Measurements from ENCODE around the gene NR6A1.

NR6A1 gene

DNA sequence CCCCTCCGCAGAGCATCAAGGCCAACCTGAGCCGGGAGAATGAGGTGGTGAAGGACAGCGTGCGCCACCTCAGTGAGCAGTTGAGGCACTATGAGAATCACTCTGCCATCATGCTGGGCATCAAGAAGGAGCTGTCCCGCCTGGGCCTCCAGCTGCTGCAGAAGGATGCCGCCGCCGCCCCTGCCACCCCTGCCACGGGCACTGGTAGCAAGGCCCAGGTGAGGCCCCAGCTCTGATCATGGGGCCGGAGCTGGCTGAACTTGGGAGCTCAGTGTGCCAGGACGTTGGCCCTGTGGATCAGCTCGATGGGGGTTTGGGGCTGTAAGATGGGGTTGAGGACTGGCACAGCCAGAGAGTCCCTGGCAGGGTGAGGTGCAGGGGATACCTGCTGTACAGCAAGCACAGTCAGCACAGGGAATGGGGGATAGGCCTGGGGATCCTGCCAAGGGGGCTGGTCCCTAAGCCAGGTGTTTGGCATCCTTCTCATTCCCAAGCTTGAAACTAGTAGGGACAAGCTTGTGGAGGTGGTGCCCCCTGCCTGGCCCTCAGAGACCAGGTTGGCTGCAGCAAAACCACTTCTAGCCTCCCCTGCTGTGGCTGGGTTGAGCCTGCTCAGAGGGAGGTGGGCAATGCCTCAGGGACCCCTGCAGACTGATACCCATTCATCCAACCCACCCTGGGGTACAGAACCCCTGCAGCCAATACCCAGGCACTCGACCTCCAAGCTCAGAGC is 28.3 kb upstream of the NR6A1 start:
- H3K4me2 ChIP-seq = peak overlapping the region in 7 of 11 experiments; percentile 8 to 74 (median 43); a peak in 10 of 22 replicates
- H3K4me3 ChIP-seq = no peak overlapping the region
- peak overlapping the region in 2 of 11 experiments; percentile 21 to 43; a peak in 2 of 22 replicates for H3K27ac ChIP-seq
- H3K9me3 ChIP-seq (replicated peaks in 1 of 11) = no peaks in the 10 kb centered on the region
- H3K27me3 ChIP-seq = no peaks in the 10 kb centered on the region
- no peaks in the 10 kb centered on the region for H4K20me1 ChIP-seq
- H3K36me3 ChIP-seq = no peaks in the 10 kb centered on the region
- no peak overlapping the region; a peak in 1 of 22 replicates for H3K9ac ChIP-seq
- peaks cover 47 to 90% (median 79%) of the 10 kb centered on the region in 10 experiments for H3K4me1 ChIP-seq
- no peak for TF ChIP-seq Cebpa-rat (IDR thresholded peaks at IDR 0.05)

DNA sequence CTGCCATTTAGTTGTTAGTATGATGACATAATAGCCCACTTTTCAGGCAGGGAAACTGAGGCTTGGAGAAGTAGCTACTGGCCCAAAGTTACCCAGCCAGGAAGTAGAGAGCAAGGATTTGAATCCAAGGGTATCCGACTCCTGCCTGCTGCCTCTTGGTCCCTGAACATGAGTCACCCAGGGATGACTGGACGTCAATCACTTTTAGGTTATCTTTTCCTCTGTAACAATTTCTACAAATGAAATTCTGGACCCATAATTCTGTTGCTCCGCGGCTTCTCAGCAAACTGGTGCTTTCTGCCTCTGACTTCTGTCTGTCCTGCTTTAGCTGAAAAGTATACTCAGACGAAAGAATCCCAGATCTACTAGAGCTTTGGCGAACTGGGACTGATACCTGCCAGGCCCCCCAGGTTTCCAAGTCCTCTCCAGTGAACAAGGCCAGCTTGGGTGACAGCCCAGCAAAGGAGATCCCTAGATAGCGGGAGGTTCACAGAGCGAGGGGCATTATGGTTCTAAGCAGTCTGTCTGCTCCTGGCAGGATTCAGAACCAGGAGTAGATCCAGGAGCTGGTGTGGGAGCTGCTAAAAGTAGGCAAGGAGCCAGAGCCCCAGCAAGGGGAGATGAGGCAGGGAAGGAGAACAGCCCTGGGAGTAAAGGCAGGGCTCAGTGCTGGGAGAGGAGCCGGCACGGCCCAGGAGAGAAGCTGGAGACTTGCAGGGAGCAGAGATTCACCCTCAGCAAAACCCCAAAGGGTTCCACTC is 26.4 kb upstream of the NR6A1 start:
- H3K9ac ChIP-seq = 0 out of 22 replicates have a peak overlapping the region, but pooled peaks of 1 of the 11 experiments have one; percentile 28
- no peaks in the 10 kb centered on the region for H3K9me3 ChIP-seq (replicated peaks in 1 of 11)
- no peaks in the 10 kb centered on the region for H4K20me1 ChIP-seq
- no peak for TF ChIP-seq Cebpa-rat (IDR thresholded peaks at IDR 0.05)
- H3K4me1 ChIP-seq = peaks cover 44 to 98% (median 75%) of the 10 kb centered on the region in 10 experiments
- H3K27me3 ChIP-seq = no peaks in the 10 kb centered on the region
- H3K36me3 ChIP-seq = no peaks in the 10 kb centered on the region
- H3K4me2 ChIP-seq = peak overlapping the region in 9 of 11 experiments; percentile 35 to 99 (median 91); a peak in 18 of 22 replicates
- H3K4me3 ChIP-seq = no peak overlapping the region
- H3K27ac ChIP-seq = peak overlapping the region in 4 of 11 experiments; percentile 10 to 67 (median 46); a peak in 4 of 22 replicates

- H3K27me3 ChIP-seq = no peaks in the 10 kb centered on the region
- H3K9ac ChIP-seq = peak overlapping the region in 9 of 11 experiments; percentile 7 to 60 (median 50); a peak in 17 of 22 replicates
- no peaks in the 10 kb centered on the region for H3K36me3 ChIP-seq
- H3K9me3 ChIP-seq (replicated peaks in 1 of 11) = no peaks in the 10 kb centered on the region
- H3K27ac ChIP-seq = peak overlapping the region in 9 of 11 experiments; percentile 11 to 67 (median 52); a peak in 16 of 22 replicates
- no peak for TF ChIP-seq Cebpa-rat (IDR thresholded peaks at IDR 0.05)
- peaks cover 28 to 90% (median 70%) of the 10 kb centered on the region in 10 experiments for H3K4me1 ChIP-seq
- peak overlapping the region in 5 of 10 experiments; percentile 8 to 45 (median 21); a peak in 5 of 20 replicates for H3K4me3 ChIP-seq
- H4K20me1 ChIP-seq = no peaks in the 10 kb centered on the region
- peak overlapping the region; percentile 69 to 99 (median 90) for H3K4me2 ChIP-seq
These were observed 24.8 kb upstream of the NR6A1 start for GRCh38 chr9:124795881-124796431.

DNA sequence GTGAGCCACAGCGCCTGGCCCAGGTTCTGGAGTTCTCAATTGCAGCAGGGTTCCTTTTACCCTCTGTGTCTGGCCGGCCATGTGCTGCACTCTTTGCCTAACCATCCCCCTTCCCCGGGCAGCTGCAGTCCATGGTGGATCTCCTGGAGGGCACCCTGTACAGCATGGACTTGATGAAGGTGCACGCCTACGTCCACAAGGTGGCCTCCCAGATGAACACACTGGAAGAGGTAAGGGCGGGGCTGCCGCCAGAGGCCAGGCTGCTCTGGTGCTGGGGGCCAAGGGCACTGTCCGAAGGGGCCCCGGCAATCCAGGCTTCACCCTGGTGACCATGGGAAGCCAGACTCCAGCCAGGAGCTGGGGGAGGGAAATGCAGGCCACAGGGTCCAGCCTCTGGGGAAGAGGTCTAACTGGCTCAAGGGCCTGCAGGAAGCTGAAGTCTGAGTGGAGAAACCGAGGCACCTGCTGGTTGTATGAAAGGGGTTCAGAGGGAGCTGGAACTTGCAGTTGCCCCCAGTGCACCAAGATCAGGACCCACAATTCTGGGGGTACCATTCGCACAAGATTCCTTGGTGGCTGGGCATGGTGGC is 23.9 kb upstream of the NR6A1 start:
- peaks cover 19 to 82% (median 62%) of the 10 kb centered on the region in 10 experiments for H3K4me1 ChIP-seq
- no peak overlapping the region for H3K4me3 ChIP-seq
- no peak for TF ChIP-seq Cebpa-rat (IDR thresholded peaks at IDR 0.05)
- no peaks in the 10 kb centered on the region for H4K20me1 ChIP-seq
- H3K9me3 ChIP-seq (replicated peaks in 1 of 11) = no peaks in the 10 kb centered on the region
- H3K27ac ChIP-seq = peak overlapping the region in 3 of 11 experiments; percentile 61 to 67 (median 62); a peak in 4 of 22 replicates
- H3K4me2 ChIP-seq = peak overlapping the region in 9 of 11 experiments; percentile 79 to 99 (median 91); a peak in 18 of 22 replicates
- no peak overlapping the region for H3K9ac ChIP-seq
- H3K36me3 ChIP-seq = no peaks in the 10 kb centered on the region
- H3K27me3 ChIP-seq = no peaks in the 10 kb centered on the region

DNA sequence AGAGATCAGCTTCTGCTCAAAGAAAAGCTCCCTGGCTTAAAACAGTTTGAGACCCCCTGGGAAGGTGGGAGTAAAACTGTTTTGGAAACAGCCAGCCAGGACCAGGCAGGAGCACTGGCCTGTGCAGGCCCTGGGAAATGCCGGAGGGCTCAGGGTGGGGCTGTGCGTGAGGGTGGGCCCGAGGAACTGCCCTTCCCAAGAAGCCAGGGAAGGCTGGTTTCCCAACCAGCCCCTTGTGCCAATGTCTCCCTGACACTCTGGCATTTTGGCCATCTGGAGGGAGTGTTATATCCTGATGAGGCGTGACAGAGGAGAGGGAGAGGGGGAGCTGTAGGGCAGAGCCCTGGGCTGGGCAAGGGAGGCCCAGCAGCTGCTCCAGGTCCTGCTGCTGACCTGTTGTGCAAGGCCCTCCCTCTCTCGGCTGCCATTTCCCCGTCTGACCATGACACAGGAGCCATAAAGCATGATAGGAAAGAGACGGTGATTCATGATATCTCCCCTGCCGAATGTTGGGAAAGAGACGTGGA is 22.0 kb upstream of the NR6A1 start:
- H3K9me3 ChIP-seq (replicated peaks in 1 of 11) = no peaks in the 10 kb centered on the region
- no peak overlapping the region for H3K4me3 ChIP-seq
- H3K4me2 ChIP-seq = 0 out of 22 replicates have a peak overlapping the region, but pooled peaks of 1 of the 11 experiments have one; percentile 17
- no peaks in the 10 kb centered on the region for H3K36me3 ChIP-seq
- peaks cover 16 to 73% (median 48%) of the 10 kb centered on the region in 10 experiments for H3K4me1 ChIP-seq
- no peak for TF ChIP-seq Cebpa-rat (IDR thresholded peaks at IDR 0.05)
- no peaks in the 10 kb centered on the region for H4K20me1 ChIP-seq
- no peaks in the 10 kb centered on the region for H3K27me3 ChIP-seq
- no peak overlapping the region for H3K27ac ChIP-seq
- H3K9ac ChIP-seq = 0 out of 22 replicates have a peak overlapping the region, but pooled peaks of 2 of the 11 experiments have one; percentile 0 to 18

DNA sequence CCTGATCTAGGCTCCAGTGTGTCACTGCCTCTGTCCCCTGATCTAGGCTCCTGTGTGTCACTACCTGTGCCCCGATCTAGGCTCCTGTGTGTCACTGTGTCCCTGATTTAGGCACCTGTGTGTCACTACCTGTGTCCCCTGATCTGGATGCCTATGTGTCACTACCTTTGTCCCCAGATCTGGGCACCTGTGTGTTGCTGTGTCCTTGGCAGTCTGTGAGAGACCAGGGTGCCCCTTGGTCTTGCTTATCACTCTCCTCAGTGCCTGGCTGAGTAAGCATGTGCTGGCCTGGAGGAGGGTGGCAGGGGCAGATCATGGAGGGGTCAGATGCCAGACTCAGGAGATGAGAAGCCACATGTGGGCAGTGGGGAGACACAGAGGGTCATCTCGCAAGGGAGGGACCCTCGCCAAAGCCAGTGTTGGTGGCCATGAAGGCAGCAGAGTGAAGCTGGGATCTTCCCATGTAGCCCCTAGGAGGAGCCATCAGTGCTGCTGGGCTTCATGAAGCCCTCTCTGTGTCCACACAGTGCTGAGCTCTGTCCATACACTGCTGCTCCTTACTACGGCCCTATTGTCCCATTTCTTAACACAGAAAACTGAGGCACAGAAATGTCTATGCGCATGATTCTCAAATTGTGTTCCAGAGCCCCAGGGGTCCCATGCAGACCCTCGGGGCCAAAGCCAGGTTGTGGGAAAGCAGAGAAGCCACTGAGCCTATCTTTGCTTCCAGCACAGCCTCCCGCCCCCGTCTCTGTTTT is 21.3 kb upstream of the NR6A1 start:
- H3K9ac ChIP-seq = 0 out of 22 replicates have a peak overlapping the region, but pooled peaks of 2 of the 11 experiments have one; percentile 0 to 18
- 0 out of 22 replicates have a peak overlapping the region, but pooled peaks of 1 of the 11 experiments have one; percentile 1 for H3K27ac ChIP-seq
- no peak overlapping the region for H3K4me2 ChIP-seq
- no peaks in the 10 kb centered on the region for H3K9me3 ChIP-seq (replicated peaks in 1 of 11)
- no peaks in the 10 kb centered on the region for H3K36me3 ChIP-seq
- TF ChIP-seq Cebpa-rat (IDR thresholded peaks at IDR 0.05) = no peak
- no peaks in the 10 kb centered on the region for H3K27me3 ChIP-seq
- H3K4me3 ChIP-seq = no peak overlapping the region
- no peaks in the 10 kb centered on the region for H4K20me1 ChIP-seq
- peaks cover 16 to 71% (median 41%) of the 10 kb centered on the region in 10 experiments for H3K4me1 ChIP-seq

GRCh38 chr9:124790801-124791505 is 19.8 kb upstream of the NR6A1 start:
- H3K4me2 ChIP-seq = peak overlapping the region in 5 of 11 experiments; percentile 4 to 40 (median 33); a peak in 8 of 22 replicates
- no peaks in the 10 kb centered on the region for H3K9me3 ChIP-seq (replicated peaks in 1 of 11)
- no peaks in the 10 kb centered on the region for H4K20me1 ChIP-seq
- H3K27me3 ChIP-seq = no peaks in the 10 kb centered on the region
- no peak overlapping the region for H3K9ac ChIP-seq
- no peaks in the 10 kb centered on the region for H3K36me3 ChIP-seq
- no peak overlapping the region for H3K4me3 ChIP-seq
- H3K27ac ChIP-seq = no peak overlapping the region
- no peak for TF ChIP-seq Cebpa-rat (IDR thresholded peaks at IDR 0.05)
- H3K4me1 ChIP-seq = peaks cover 10 to 67% (median 26%) of the 10 kb centered on the region in 10 experiments
